Measurements from ENCODE around the gene RGS6.

- TF ChIP-seq POLR2A (IDR thresholded peaks at IDR 0.05; ENCODE audit: low read depth, low read length), result no peak
- TF ChIP-seq POLR2AphosphoS5 (IDR thresholded peaks at IDR 0.05; ENCODE audit: low read depth, low read length), result no peak
- TF ChIP-seq TAF1 (IDR thresholded peaks at IDR 0.05; ENCODE audit: borderline replicate concordance, low read depth, low read length), result no peak
Observed at GRCh38 chr14:71911669-71912068, 20.6 kb upstream of the RGS6 start.

All from GM12892 (cell line).